ENCODE results near the gene RPS24.

DNA sequence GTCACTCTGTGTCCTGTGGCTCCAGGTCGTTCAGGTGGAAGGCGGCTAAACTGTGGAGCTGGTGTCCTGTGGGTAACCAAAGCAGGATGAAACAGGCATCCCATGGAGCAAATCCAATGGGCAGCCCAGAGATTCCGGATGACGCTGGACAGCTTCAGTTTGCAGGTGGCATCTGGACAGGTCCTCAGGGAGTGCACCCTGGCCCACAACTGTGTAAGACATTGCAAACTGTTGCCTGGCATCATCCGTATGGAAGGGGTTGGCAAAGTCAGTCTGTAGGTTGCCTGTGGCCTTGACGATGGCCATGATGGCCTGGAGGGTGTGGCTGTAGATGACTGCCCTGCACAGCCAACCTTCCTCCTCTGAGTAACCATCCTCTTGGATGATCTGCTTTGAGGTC is 35.5 kb downstream of the RPS24 start:
- no peak for TF ChIP-seq EZH2 (IDR thresholded peaks at IDR 0.05; ENCODE audit: low read length)
- TF ChIP-seq, protein P1, sequence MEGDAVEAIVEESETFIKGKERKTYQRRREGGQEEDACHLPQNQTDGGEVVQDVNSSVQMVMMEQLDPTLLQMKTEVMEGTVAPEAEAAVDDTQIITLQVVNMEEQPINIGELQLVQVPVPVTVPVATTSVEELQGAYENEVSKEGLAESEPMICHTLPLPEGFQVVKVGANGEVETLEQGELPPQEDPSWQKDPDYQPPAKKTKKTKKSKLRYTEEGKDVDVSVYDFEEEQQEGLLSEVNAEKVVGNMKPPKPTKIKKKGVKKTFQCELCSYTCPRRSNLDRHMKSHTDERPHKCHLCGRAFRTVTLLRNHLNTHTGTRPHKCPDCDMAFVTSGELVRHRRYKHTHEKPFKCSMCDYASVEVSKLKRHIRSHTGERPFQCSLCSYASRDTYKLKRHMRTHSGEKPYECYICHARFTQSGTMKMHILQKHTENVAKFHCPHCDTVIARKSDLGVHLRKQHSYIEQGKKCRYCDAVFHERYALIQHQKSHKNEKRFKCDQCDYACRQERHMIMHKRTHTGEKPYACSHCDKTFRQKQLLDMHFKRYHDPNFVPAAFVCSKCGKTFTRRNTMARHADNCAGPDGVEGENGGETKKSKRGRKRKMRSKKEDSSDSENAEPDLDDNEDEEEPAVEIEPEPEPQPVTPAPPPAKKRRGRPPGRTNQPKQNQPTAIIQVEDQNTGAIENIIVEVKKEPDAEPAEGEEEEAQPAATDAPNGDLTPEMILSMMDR (optimal IDR thresholded peaks at IDR 0.05 in 1 of 3, IDR thresholded peaks at IDR 0.05 in 1 of 3, conservative IDR thresholded peaks at IDR 0.05 in 1 of 3; ENCODE audit: extremely low read depth in 1 of 3, insufficient read depth in 2 of 3, low read length in 3 of 3): no peak

Data from keratinocyte (primary cell).